HepG2 (cell line): Measurements from ENCODE around the gene NRN1L. TPM values are rescaled to one million over a fixed set of nuclear protein-coding genes. Genes with fewer than 3 reads are reported as not detected.
A peak's percentile ranks its signal among the peaks of the same experiment; 100 is the strongest.

Source experiments
- FOXA1 ChIP-seq, 2 experiments: fragments of 450-650 bp in 1 of 2; sonication (generic) in 1 of 2; formaldehyde crosslinking in 1 of 2; IDR thresholded peaks; 2 replicates each; pipeline versions ENCODE4 v1.4.0 to v1.6.1; 2016 to 2020; ENCODE audit warnings: missing genetic modification reagents in 1 of 2
- HCFC1 ChIP-seq: fragments of 150-350 bp; IDR thresholded peaks from 2 replicates; pipeline ENCODE4 v1.6.1; 2014; ENCODE audit warnings: low read depth, low read length
- REST ChIP-seq, 2 experiments: IDR thresholded peaks; 2 replicates each; pipeline ENCODE4 v1.6.1; 2011 to 2012; ENCODE audit warnings: low read length in 2 of 2, borderline replicate concordance in 1 of 2, low read depth in 1 of 2, mild to moderate bottlenecking in 1 of 2, moderate library complexity in 1 of 2
- SAP130 ChIP-seq: IDR thresholded peaks from 2 replicates; pipeline ENCODE4 v1.6.1; 2016; ENCODE audit warnings: low read depth
- XRCC5 ChIP-seq: fragments of 200-400 bp; formaldehyde crosslinking; optimal IDR thresholded peaks from 2 replicates; pipeline ENCODE3; 2017; ENCODE audit warnings: mild to moderate bottlenecking, low read length
- ZBTB3 ChIP-seq: sonication (generic); formaldehyde crosslinking; IDR thresholded peaks from 2 replicates; pipeline ENCODE4 v1.4.0; 2020; ENCODE audit warnings: low read depth, mild to moderate bottlenecking, moderate library complexity, missing genetic modification reagents, borderline replicate concordance
- ZNF136 ChIP-seq: sonication (generic); formaldehyde crosslinking; IDR thresholded peaks from 2 replicates; pipeline ENCODE4 v1.8.1; 2022; ENCODE audit warnings: low read depth, mild to moderate bottlenecking, moderate library complexity, missing genetic modification reagents
- ZNF549 ChIP-seq: sonication (generic); formaldehyde crosslinking; IDR thresholded peaks from 2 replicates; pipeline ENCODE4 v1.5.0; 2020; ENCODE audit warnings: missing genetic modification reagents
- ZNF552 ChIP-seq: sonication (generic); formaldehyde crosslinking; IDR thresholded peaks from 2 replicates; pipeline ENCODE4 v1.9.0; 2022; ENCODE audit warnings: missing genetic modification reagents, mild to moderate bottlenecking, borderline replicate concordance
- ZNF766 ChIP-seq: sonication (generic); formaldehyde crosslinking; IDR thresholded peaks from 2 replicates; pipeline ENCODE4 v1.5.0; 2020; ENCODE audit warnings: missing genetic modification reagents, borderline replicate concordance
- ZSCAN20 ChIP-seq: sonication (generic); formaldehyde crosslinking; IDR thresholded peaks from 2 replicates; pipeline ENCODE4 v1.4.0; 2020; ENCODE audit warnings: missing genetic modification reagents, mild to moderate bottlenecking, borderline replicate concordance
- ZXDC ChIP-seq: sonication (generic); formaldehyde crosslinking; IDR thresholded peaks from 2 replicates; pipeline ENCODE4 v1.5.0; 2020; ENCODE audit warnings: mild to moderate bottlenecking, missing genetic modification reagents
- polyA plus RNA-seq, 8 experiments: library from polyadenylated mRNA; depleted of rRNA in 3 of 8; stranded (reverse) in 7 of 8; unstranded in 1 of 8; fragments of >200 nt; fragmentation: Illumina TruSeq in 4 of 8; extraction: Trizol in 4 of 8; gene quantifications; 2 replicates each; pipeline versions ENCODE4 v1.2.1 to v1.2.3, GENCODE V29; 2011 to 2016; ENCODE audit warnings: low read depth in 4 of 8, missing spikeins in 1 of 8, mixed read lengths in 1 of 8; ENCODE audit not compliant: insufficient read depth in 1 of 8
- total RNA-seq, 5 experiments: library from RNA; depleted of rRNA; stranded (reverse); fragments of >200 nt; fragmentation: Illumina TruSeq; extraction: Trizol; gene quantifications; 2 replicates each; pipeline ENCODE4 v1.2.3, GENCODE V29; 2016; ENCODE audit warnings: low read depth in 1 of 5
- TF ChIP-seq, protein P1 (sequence below): sonication (generic); IDR thresholded peaks from 2 replicates; pipeline ENCODE4 v1.6.1; 2016; ENCODE audit warnings: low read depth, borderline replicate concordance

The NRN1L gene
- total and polyA plus RNA-seq, 2 of the 13 experiments (the other 11 are each of a cell fraction or from before 2014, with no cell fraction given) = 0.53 to 1.2 TPM

DNA sequence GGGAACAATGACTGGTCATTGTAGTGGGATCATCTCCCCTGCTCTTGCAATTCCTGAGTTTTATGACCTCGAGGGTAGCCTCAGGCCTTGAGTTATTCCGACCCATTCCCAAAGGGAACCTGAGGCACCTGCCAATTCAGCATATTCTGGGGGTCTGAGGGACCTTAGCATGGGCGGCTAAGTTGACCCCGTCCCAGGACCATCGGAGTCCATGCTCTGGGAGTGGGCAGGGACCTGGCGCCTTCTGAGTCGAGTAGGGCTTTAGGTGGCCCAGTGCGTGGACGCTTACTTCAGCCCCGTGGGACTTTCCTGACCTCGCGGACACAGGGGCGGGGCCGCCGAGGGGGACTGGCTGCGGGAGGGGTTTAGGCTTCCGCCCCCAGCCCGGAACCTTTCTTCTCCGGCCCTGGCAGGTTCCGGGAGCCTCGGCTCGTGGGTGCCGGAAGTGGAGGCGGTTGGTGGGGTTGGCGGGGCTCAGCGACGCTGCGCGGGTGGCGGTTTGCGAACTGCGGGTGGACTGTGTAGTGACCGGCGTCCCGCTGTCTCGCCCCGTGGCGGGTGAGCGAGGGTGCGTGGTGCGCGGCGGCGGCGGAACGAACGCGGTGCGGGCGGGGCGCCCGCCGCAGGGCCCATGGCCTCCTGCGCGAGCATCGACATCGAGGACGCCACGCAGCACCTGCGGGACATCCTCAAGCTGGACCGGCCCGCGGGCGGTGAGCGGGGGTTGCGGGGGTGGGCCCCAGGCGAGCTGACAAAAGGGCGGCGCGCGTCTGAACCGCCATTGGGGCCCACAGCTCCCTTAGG lies 11.9 kb upstream of the NRN1L start, which contains the start of gene EDC4 (continued):
- TF ChIP-seq, protein P1, sequence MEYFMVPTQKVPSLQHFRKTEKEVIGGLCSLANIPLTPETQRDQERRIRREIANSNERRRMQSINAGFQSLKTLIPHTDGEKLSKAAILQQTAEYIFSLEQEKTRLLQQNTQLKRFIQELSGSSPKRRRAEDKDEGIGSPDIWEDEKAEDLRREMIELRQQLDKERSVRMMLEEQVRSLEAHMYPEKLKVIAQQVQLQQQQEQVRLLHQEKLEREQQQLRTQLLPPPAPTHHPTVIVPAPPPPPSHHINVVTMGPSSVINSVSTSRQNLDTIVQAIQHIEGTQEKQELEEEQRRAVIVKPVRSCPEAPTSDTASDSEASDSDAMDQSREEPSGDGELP = no peak
- TF ChIP-seq FOXA1 (IDR thresholded peaks at IDR 0.05) = no peak
- peak; percentile 47; the same call in 1 of the 2 replicates for TF ChIP-seq FOXA1 (CRISPR knock-in tag; IDR thresholded peaks at IDR 0.05)
- TF ChIP-seq ZXDC (CRISPR knock-in tag) = 0 out of 2 replicates have a peak, but pooled peaks have one; percentile 44
- TF ChIP-seq REST (IDR thresholded peaks at IDR 0.05; ENCODE audit: borderline replicate concordance in 1 of 2, low read depth in 1 of 2, low read length in 2 of 2) = peak in 1 of 2 experiments; percentile 39; a peak in 1 of 4 replicates
- TF ChIP-seq ZSCAN20 (CRISPR knock-in tag) = peak; percentile 68; the same call in 1 of the 2 replicates
- 0 out of 2 replicates have a peak, but pooled peaks have one; percentile 31 for TF ChIP-seq ZBTB3
- 0 out of 2 replicates have a peak, but pooled peaks have one; percentile 54 for TF ChIP-seq ZNF136 (CRISPR knock-in tag)
- TF ChIP-seq XRCC5 = peak; percentile 97
- no peak for TF ChIP-seq ZNF549 (CRISPR knock-in tag)
- TF ChIP-seq HCFC1 = peak; percentile 76
- peak; percentile 97 for TF ChIP-seq SAP130 (CRISPR knock-in tag)
- TF ChIP-seq ZNF552 (CRISPR knock-in tag) = peak; percentile 68; the same call in 1 of the 2 replicates
- TF ChIP-seq ZNF766 (CRISPR knock-in tag) = peak; percentile 88
